PFSK-1 (cell line): ENCODE results near the gene FOXF1.

Source experiments
- POLR2AphosphoS5 ChIP-seq: IDR thresholded peaks from 2 replicates; pipeline ENCODE4 v1.6.1; 2012; ENCODE audit warnings: low read depth, mild to moderate bottlenecking, control low read depth, low read length, moderate library complexity
- SIN3A ChIP-seq: IDR thresholded peaks from 2 replicates; pipeline ENCODE4 v1.6.1; 2012; ENCODE audit warnings: mild to moderate bottlenecking, low read length, moderate library complexity, borderline replicate concordance; ENCODE audit not compliant: insufficient read depth
- TAF1 ChIP-seq: IDR thresholded peaks from 2 replicates; pipeline ENCODE4 v1.6.1; 2012; ENCODE audit warnings: low read length, control low read depth, borderline replicate concordance; ENCODE audit not compliant: insufficient read depth
- TF ChIP-seq, protein P1 (sequence below), 2 experiments: IDR thresholded peaks; 2 replicates each; pipeline versions ENCODE4 v1.6.1 to v1.8.0; 2011 to 2012; ENCODE audit warnings: low read depth in 2 of 2, low read length in 2 of 2, control low read depth in 1 of 2, inconsistent platforms in 1 of 2, mild to moderate bottlenecking in 1 of 2, moderate library complexity in 1 of 2; ENCODE audit not compliant: insufficient read depth in 1 of 2

GRCh38 chr16:86476956-86477534 lies 33.3 kb upstream of the FOXF1 start:
- TF ChIP-seq POLR2AphosphoS5: no peak
- TF ChIP-seq, protein P1, sequence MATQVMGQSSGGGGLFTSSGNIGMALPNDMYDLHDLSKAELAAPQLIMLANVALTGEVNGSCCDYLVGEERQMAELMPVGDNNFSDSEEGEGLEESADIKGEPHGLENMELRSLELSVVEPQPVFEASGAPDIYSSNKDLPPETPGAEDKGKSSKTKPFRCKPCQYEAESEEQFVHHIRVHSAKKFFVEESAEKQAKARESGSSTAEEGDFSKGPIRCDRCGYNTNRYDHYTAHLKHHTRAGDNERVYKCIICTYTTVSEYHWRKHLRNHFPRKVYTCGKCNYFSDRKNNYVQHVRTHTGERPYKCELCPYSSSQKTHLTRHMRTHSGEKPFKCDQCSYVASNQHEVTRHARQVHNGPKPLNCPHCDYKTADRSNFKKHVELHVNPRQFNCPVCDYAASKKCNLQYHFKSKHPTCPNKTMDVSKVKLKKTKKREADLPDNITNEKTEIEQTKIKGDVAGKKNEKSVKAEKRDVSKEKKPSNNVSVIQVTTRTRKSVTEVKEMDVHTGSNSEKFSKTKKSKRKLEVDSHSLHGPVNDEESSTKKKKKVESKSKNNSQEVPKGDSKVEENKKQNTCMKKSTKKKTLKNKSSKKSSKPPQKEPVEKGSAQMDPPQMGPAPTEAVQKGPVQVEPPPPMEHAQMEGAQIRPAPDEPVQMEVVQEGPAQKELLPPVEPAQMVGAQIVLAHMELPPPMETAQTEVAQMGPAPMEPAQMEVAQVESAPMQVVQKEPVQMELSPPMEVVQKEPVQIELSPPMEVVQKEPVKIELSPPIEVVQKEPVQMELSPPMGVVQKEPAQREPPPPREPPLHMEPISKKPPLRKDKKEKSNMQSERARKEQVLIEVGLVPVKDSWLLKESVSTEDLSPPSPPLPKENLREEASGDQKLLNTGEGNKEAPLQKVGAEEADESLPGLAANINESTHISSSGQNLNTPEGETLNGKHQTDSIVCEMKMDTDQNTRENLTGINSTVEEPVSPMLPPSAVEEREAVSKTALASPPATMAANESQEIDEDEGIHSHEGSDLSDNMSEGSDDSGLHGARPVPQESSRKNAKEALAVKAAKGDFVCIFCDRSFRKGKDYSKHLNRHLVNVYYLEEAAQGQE (IDR thresholded peaks at IDR 0.05; ENCODE audit: insufficient read depth in 1 of 2, low read depth in 2 of 2, low read length in 2 of 2): no peak
- no peak for TF ChIP-seq TAF1
- TF ChIP-seq SIN3A: no peak
